HFF-Myc (cell line): ENCODE results near the gene FBXW12.

Source experiments
- DNase-seq: peaks from one replicate; pipeline ENCODE4 v3.0.0-alpha.2; 2011; ENCODE audit warnings: low read depth; ENCODE audit errors: extremely low read depth
- H3K4me3 ChIP-seq: replicated peaks from 2 replicates; pipeline ENCODE4 v1.5.1; 2011; ENCODE audit warnings: low read depth, mild to moderate bottlenecking, control low read depth, low read length
- TF ChIP-seq, protein P1 (sequence below): IDR thresholded peaks from 2 replicates; pipeline ENCODE4 v1.5.1; 2012; ENCODE audit warnings: mild to moderate bottlenecking, low read depth, low read length, control low read depth; ENCODE audit errors: missing control alignments

The FBXW12 gene

DNA sequence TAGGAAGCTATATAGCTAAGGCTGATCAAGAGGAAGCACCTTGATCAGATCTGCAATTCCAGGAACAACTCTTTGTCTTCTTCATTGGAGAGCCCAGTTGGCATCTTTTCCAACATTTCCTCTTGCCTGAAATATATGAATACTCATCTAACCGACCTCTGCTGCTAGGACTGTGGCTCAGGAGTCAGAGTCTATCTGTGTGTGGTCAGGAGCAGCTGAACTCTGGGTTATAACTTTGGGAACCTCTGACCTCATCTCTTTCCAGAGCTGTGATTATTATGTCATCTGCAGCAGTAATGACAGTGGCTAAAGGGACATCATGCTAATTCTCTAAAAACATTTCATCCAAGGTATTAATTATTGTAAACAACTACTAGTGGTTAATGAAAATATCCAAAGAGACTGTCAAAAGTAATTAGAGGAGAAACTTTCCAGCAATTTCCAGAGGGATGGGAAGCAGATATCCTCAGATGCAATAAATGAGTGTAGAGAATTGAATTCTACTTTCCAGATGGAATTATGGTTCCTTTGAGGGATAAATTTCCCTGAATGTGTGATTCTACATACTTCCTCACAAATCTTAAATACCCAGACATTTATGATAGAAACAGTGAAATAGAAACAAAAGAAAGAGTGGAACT lies 27.0 kb upstream of the FBXW12 start:
- DNase-seq, result no peak
- TF ChIP-seq, protein P1, sequence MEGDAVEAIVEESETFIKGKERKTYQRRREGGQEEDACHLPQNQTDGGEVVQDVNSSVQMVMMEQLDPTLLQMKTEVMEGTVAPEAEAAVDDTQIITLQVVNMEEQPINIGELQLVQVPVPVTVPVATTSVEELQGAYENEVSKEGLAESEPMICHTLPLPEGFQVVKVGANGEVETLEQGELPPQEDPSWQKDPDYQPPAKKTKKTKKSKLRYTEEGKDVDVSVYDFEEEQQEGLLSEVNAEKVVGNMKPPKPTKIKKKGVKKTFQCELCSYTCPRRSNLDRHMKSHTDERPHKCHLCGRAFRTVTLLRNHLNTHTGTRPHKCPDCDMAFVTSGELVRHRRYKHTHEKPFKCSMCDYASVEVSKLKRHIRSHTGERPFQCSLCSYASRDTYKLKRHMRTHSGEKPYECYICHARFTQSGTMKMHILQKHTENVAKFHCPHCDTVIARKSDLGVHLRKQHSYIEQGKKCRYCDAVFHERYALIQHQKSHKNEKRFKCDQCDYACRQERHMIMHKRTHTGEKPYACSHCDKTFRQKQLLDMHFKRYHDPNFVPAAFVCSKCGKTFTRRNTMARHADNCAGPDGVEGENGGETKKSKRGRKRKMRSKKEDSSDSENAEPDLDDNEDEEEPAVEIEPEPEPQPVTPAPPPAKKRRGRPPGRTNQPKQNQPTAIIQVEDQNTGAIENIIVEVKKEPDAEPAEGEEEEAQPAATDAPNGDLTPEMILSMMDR, result no peak

DNA sequence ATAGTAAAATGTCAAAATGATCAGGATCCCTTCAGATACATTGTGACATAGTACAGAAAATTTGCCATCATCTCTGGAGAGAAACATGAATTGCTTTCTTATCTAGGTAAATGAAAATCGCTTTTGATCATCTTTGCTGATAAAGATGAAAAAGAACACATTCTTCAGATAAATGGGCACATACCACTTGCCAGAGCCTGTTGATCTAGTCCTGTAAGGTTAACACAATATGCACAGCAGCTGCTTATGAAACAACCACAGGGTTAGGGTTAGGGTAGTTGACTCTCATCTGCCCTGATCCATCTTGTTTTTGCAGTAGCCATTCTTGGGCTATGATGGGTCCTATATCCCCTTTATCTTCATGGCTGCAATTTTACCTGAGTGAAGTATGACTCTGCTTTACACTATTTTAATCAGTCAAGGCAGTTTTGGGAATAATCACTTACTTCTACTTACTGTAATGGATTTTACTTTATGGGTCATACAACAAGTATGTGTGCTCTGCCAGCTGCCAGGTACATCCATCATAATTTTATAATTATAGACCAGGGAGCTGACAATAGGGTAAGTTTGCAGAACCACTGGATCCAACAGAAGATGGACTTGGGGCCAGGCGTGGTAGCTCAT lies 26.0 kb upstream of the FBXW12 start:
- TF ChIP-seq, protein P1, result no peak
- no peak for DNase-seq
- H3K4me3 ChIP-seq, result no peak overlapping the region

More for the DNA sequence above, 27.0 kb upstream of the FBXW12 start:
- no peak overlapping the region for H3K4me3 ChIP-seq

DNA sequence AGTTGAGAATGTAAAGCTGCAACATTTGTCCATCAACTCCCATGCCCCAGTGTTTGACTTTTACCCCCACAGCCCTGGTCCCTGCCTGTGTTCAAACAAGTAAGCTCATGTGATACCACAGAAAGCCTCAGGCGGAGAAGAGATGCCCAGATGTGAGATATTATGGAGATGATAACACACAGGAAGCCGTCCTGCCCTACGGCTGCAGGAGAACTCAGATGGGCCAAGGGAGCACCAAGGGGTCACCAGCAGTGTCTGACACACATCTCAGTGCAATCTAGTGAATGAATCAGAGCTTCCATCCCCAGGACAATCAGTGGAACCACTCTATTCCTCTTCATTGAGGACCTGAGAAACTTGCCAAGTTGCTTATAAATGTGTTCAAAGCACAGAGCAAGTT lies 24.5 kb upstream of the FBXW12 start:
- H3K4me3 ChIP-seq, result no peak overlapping the region
- DNase-seq, result no peak
- TF ChIP-seq, protein P1, result no peak

DNA sequence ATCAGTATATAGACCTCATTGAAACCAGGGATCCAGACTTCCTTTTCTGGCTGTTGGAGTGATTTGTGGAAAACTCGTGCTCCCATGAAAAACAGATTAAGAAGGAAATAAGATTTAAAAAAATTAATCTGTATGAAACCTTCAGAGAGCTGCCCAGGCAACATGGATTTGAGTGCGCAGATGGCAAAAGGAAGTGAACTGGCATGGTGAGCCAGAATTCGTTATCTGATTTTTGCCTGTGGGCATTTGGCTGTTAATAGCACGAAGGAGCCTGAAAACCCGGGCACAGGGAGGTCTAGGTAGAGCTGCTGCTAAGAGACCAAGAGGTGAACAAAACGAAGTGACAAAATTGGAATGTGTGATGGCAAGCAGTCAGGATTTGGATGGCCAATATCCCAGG lies 19.5 kb upstream of the FBXW12 start:
- no peak for DNase-seq
- TF ChIP-seq, protein P1, result no peak

DNA sequence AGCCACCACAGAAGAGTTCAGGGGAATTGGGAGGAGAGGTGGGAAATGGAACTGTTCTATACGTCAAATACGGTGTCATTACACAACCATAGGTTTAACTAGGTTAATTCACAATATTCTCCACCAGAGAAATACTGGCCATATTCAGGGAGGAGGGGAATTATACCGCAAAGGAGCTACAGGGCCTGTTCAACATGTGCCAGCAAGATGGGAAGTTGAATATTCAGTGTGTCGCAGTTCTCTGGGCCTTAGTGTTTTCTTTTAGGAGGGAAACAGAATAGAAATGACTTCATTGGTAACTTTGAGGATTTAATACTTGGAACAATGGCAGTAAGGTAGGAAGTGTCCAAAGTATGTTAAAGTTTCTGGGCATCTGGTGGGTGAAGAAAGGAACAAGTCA lies 18.0 kb upstream of the FBXW12 start:
- no peak for DNase-seq
- H3K4me3 ChIP-seq, result no peak overlapping the region
- TF ChIP-seq, protein P1, result no peak

More for the DNA sequence above, 19.5 kb upstream of the FBXW12 start:
- H3K4me3 ChIP-seq, result no peak overlapping the region

DNA sequence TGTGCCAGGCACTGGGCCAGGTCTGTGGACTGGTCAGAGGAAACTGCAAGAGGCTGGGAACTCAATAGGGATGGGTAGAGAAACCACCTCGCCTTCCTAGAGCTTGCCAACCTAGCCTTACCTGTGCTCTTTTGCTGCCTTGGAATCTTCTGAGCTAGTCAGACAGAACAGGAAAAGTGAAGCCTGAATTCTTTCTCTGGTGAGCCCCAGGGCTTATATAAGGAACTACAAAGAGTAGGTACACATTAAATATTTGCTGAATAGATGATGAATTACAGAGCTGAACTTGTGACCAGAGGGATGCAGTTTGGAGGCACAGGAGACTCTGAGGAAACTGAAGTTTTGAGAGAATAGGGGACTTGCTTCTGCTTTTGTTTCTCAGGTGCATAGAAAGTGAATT lies 15.6 kb upstream of the FBXW12 start:
- H3K4me3 ChIP-seq, result no peak overlapping the region
- DNase-seq, result no peak
- TF ChIP-seq, protein P1, result no peak
